ENCODE results near the gene ART1.
"Not testable (repeated sequence)": the region's sequence is repeated elsewhere in the genome, so short reads cannot be mapped to it uniquely, and the experiment has no call there.

ART1 gene

GRCh38 chr11:3635641-3636375 lies 9.1 kb upstream of the ART1 start:
- no peak for DNase-seq

GRCh38 chr11:3637201-3637600 lies 7.7 kb upstream of the ART1 start:
- no peak for DNase-seq

DNA sequence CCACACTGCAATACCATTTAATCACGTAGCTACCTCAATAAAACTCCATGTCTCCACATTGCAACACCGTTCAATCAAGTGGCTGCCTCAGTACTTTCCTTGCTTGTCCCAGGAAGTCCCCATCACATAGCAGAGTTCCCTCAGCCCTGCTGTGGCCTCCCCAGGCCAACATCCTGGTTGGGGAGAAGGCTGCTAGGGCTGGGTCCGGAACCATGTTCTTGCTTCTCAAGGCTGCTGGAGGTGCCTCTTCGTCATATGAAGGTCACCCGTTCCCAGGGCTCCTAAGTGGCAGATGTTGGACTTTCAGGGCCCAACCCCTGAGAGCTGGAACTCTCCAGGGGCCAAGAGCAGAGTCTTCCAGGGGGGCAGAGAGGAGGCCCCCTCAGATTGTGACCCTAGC lies 6.4 kb upstream of the ART1 start:
- DNase-seq: no peak

- no peak for DNase-seq
Measured at GRCh38 chr11:3639841-3640240, 5.1 kb upstream of the ART1 start.

GRCh38 chr11:3641191-3641590 lies 3.7 kb upstream of the ART1 start:
- DNase-seq: no peak

DNA sequence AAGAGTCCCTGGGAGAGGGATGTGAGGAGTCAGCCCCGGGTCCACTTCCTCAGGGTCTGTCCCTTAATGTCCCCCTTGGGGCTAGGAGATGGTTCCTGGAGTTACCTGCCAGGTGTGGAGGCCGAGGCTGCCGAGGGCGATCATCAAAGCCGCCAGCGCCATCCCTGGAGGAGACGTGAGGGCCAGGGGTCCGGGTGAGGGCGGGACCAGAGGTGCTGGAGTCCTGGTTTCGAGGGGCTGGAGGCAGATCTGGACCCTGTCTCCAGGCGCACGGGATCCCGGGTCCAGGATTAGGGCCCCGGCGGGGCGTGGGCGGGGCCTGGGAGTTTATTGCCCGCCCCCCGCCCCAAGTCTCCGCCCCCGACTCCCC lies 3.2 kb upstream of the ART1 start, which contains the start of gene ART5:
ART5 (minus strand) TSS at position 292 of the 370 bp plus-strand sequence; CDS start at position 162, 130 bp downstream.
- no peak for DNase-seq

GRCh38 chr11:3642071-3642951 lies 2.6 kb upstream of the ART1 start:
- DNase-seq: peak; percentile 90

DNA sequence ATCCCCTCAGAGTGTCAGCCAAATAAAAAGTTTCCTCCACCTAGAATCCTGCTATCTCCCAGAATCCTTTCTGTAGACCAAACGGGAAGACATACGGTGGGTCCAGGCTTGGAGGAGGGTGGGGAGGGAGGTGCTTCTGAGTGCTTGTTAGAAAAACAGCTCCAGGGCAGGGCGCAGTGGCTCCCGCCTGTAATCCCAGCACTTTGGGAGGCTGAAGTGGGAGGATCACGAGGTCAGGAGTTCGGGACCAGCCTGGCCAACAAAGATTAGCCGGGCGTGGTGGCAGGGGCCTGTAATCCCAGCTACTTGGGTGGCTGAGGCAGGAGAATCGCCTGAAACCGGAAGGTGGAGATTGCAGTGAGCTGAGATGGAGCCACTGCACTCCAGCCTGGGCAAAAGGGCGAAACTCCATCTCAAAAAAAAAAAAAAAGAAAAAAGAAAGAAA lies 1.8 kb upstream of the ART1 start:
- DNase-seq: peak; percentile 45

GRCh38 chr11:3645552-3645951 lies 624 bp downstream of the ART1 start:
- no peak for DNase-seq

- not testable (repeated sequence) for DNase-seq
Measured at GRCh38 chr11:3648843-3649242, 3.9 kb downstream of the ART1 start.

DNA sequence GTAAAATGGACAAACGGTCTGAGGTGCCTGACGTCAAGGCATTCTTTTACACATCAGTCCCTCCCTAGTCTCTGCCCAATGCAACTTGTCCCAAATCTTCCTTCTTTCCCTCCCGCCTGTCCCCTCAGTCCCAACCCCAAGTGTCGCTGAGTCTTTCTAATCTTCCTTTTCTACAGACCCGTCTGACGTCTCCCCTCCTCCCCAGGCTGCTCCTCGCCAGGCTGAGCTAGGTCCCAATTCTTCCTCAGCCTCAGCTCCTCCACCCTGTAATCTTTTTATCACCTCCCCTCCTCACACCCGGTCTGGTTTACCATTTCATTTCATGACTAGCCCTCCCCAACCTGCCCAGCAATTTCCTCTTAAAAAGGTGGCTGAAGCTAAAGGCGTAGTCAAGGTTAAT lies 4.4 kb downstream of the ART1 start:
- DNase-seq: peak; percentile 23

DNA sequence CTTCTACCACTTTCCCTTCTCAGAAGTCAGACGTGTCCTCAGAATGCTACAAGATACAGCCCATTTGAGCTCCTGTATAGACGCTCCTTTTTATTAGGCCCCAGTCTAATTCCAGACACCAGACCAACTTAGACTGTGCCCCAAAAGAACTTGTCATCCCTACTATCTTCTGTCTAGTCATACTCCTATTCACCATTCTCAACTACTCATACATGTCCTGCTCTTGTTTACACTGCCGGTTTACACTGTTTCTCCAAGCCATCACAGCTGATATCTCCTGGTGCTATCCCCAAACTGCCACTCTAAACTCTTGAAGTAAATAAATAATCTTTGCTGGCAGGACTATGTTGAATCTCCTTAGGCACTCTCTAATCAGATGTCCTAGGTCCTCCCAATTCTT lies 7.6 kb downstream of the ART1 start:
- not testable (repeated sequence) for DNase-seq

- no peak for DNase-seq
Measured at GRCh38 chr11:3655547-3655946, 10.6 kb downstream of the ART1 start.

GRCh38 chr11:3657331-3657730 lies 12.4 kb downstream of the ART1 start:
- DNase-seq: not testable (repeated sequence)

GRCh38 chr11:3658252-3658651 lies 13.3 kb downstream of the ART1 start:
- DNase-seq: no peak

DNA sequence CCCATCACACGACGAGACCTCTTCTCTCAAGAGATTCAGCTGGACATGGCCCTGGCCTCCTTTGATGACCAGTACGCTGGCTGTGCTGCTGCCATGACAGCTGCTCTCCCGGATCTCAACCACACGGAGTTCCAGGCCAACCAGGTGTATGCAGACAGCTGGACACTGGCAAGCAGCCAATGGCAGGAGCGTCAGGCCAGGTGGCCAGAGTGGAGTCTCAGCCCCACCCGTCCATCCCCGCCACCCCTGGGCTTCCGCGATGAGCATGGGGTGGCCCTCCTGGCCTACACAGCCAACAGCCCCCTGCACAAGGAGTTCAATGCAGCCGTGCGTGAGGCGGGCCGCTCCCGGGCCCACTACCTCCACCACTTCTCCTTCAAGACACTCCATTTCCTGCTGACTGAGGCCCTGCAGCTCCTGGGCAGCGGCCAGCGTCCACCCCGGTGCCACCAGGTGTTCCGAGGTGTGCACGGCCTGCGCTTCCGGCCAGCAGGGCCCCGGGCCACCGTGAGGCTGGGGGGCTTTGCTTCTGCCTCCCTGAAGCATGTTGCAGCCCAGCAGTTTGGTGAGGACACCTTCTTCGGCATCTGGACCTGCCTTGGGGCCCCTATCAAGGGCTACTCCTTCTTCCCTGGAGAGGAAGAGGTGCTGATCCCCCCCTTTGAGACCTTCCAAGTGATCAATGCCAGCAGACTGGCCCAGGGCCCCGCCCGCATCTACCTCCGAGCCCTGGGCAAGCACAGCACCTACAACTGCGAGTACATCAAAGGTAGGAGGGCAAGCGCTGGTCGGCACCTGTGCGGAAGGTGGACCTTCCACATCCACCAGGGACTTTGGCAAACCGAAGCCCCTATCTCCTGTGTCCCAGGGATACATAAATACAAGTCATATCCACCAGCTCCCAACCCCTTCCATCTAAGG lies 14.9 kb downstream of the ART1 start:
- DNase-seq: no peak

DNA sequence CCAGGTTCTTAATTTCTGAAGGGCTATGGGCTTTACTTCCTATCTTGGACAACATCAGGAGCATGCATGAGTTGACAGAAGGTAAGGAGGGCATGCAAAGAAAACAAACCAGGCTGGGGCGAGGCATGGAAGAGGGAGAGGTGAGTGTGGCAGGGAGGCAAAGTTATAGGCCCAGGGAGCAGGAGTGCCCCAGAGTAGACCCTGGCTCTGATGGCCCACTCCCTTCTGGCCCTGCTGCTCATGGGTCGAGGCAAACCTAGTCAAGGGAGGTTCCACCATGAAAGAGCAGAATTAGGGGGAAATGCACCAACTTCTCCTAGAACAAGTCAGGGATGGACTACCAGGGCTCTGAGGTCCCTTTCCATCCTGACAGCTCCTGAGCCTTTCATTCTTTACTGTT lies 16.0 kb downstream of the ART1 start:
- DNase-seq: no peak

DNA sequence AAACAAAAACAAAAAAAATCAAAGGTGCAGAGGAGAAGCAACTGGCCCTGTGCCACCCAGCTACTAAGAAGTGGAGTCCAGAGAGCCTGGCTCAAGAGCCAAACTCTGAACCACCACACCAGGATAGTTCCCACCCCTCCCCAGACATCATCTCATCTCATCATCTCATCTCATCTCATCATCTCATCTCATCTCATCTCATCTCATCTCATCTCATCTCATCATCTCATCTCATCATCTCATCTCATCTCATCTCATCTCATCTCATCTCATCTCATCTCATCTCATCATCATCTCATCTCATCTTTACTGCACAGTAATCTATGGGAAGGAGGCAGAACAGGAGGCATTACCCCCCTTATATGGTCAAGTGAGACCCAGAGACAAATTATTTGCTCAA lies 17.9 kb downstream of the ART1 start:
- no peak for DNase-seq

DNA sequence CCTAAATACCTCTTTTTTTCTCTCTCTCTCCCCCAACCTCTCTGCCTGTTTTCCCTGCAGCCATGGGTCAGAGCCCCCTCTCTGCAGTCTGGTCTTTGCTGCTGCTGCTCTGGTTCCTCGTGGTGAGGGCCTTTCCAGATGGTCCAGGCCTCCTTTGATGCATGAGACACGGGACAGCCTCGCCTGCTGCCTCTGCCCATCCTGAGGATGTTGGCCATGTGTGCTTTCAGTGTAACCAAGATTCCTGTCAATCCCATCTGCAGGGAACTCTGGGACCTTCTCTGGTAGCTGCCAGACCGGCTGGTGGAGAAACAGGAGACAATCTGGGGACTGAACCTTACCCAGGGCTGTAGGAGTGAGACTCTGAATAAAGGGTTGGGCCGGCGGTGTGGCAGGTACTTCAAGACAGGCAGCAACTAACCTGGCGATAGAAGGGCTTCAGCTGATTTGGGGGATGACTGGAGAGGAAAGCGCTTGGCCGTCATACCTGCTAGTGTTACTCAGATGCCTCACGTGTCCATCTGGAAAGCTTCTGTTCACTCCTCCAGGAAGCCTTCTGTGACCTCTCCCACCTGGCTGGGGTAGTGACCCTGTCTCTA lies 19.2 kb downstream of the ART1 start:
- no peak for DNase-seq

DNA sequence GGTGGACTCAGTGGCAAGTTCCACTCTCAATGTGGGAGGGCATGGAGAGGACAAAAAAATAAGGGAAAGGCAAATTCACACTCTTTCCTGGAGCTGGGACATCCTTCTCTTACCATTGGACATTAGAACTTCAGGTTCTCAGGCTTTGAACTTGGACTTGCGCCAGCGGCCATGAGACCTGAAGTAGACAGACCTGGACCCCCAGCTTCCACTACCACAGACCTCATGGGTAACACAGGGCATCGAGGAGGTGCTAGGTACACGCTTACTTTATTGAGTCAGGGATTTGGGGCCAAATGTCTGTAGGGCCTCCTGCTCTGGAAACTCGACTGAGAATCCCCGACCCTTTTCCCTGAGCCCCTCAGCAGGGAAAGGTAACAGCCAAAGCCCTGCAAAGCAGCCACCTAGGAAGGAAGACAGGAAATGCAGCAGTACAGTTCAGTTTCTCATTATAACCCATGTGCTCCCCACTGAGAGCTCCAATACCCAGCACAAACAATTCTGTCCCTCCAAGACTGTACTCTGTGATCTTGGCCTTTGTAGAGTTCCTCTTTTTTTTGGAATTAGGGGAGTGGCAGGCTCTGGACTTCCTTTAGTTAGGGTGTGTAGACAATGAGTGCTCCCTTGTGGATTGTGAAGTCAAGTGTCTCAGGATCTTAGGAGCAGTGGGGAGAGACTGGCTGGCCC lies 20.6 kb downstream of the ART1 start:
- DNase-seq: no peak

DNA sequence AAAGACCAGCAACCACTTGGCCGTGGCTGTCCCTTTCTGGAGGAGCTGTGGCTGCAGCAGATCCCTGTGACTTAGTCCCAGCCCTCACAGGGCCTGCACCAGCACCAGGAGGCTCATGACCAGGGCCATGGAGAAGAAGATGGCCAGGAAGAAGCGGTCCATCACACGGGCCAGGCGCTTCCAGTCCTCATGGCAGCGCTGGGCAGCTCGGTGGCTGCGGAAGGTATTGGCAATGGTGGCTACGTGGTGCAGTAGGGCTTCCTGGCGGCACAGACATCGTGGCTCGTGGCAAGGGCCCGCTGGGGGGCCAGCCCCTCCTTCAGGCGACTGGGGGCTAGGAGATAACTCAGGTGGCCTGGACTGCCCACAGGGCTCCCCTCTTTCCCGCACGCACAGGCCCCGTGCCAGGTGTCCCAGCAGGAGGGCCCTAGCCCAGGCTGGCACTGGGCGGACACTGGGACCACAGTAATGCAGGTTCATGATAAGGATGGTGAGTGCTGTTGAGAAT lies 21.1 kb downstream of the ART1 start:
- DNase-seq: no peak

Measured in NCI-H82 (cell line).